ENCODE results near the gene ALDOA. TPM values are rescaled to one million over a fixed set of nuclear protein-coding genes. Genes with fewer than 3 reads are reported as not detected.
A peak's percentile ranks its signal among the peaks of the same experiment; 100 is the strongest.
"Not testable (repeated sequence)": the region's sequence is repeated elsewhere in the genome, so short reads cannot be mapped to it uniquely, and the experiment has no call there.

The ALDOA gene
- total RNA-seq, 1 donor from 2014 or later: 600 TPM

DNA sequence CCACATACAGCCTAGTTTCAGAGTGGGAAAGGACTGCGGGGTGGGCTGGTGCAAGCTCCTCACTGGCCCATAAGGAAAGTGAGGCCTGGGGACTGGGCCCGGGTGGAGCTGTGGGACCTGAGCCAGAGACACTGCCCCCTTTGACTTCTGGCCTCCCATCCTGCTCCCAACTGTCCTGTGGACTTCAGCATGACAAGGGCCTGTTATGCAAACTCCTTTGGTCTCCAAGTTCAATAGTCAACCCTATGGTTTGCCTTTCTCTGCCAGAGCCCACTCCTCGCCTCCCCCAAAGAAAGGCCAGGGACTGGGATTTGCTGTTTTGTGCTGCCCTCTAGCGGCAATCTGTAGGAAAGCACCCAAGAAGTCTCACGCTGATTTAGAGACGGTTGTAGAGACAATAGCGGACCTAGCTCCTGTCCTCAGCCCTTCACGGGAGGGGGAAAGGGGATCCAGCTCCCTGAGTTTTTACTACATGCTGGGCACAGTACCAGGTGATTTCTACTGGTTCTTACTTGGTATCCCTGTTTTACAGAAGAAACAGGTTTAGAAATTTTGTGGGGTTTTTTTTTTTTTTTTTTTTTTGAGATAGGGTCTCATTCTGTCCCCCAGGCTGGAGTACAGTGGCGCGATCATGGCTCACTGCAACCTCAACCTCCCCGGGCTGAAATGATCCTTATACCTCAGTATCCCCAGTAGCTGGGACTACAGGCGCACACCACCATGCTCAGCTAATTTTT is 33.3 kb upstream of the ALDOA start:
- ATAC-seq (no peak), DNase-seq (ENCODE audit: low spot score) (no peak)
- intact Hi-C loops (cut with DNase I): no loop called here

GRCh38 chr16:30033270-30033669 is 32.3 kb upstream of the ALDOA start:
- ATAC-seq: no peak
- intact Hi-C loops (cut with DNase I): no loop called here

DNA sequence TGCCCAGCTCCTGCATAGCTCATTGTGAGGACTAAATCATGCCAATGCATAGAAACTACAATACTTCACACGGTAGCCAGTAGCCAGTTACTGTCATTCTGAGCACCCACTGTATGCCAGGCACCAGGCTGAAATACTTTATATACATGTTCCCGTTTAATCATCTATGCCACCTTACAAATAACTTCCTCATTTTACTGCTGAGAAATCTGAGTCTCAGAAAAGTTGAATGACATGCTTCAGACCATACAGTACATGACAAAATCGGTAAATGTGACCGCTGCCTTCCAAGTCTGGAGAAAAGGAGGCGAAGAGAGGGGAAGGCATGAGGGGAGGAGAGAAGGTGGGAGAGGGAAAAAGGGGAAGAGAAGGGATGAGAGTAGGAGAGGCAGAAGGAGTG is 25.3 kb upstream of the ALDOA start:
- no peak for DNase-seq (ENCODE audit: low spot score)
- intact Hi-C loops (cut with DNase I): no loop called here
- ATAC-seq: no peak

More at GRCh38 chr16:30033270-30033669, 32.3 kb upstream of the ALDOA start:
- DNase-seq (ENCODE audit: low spot score): no peak

GRCh38 chr16:30040690-30041089 is 24.9 kb upstream of the ALDOA start:
- ATAC-seq; intact Hi-C loops (cut with DNase I); DNase-seq (ENCODE audit: low spot score): not testable (repeated sequence)

GRCh38 chr16:30041841-30042240 is 23.7 kb upstream of the ALDOA start:
- DNase-seq (ENCODE audit: low spot score) (no peak), ATAC-seq (no peak)
- intact Hi-C loops (cut with DNase I): no loop called here

GRCh38 chr16:30046178-30046577 is 19.4 kb upstream of the ALDOA start:
- no peak for ATAC-seq
- intact Hi-C loops (cut with DNase I): no loop called here
- no peak for DNase-seq (ENCODE audit: low spot score)

DNA sequence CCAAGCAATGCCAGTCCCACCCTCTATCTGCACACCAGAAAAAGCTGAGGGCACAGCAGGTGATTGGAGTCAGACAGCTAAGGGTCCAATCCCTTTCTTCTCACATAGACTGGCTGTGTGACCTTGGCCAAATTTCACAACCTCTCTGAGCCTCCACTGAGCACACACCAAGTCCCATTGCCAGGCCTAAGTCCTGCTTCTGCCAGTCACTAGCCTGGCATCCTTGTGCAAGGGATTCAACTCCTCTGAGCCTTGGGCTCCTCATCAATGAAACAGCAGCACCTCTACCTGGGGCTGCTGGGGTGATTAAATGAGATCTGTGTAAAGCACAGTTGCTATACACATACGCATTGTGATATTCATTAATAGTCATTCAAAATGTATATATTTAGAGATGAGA is 19.0 kb upstream of the ALDOA start:
- no peak for DNase-seq (ENCODE audit: low spot score)
- intact Hi-C loops (cut with DNase I): no loop called here
- no peak for ATAC-seq

DNA sequence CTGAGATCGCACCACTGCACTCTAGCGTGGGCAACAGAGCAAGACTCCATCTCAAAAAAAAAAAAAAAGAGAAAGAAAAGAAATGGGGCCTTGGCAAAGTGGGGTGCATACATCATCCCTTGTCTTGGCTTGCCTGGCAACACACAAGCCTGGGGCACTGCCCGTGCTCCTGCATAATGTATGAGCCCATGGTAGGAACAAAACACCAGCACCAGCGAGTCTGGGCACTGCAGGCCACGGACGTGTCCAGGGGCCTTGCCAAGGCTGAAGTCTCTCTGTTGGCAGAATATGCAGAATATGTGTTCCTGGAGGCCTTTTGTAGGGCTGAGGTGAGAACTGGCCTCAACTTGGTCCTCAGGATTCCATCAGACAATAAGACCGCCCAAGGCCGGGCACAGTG is 15.7 kb upstream of the ALDOA start:
- ATAC-seq (no peak), DNase-seq (ENCODE audit: low spot score) (no peak)
- intact Hi-C loops (cut with DNase I): no loop called here

- ATAC-seq: no peak
- intact Hi-C loops (cut with DNase I): no loop called here
Observed at GRCh38 chr16:30051518-30051917, 14.0 kb upstream of the ALDOA start.

DNA sequence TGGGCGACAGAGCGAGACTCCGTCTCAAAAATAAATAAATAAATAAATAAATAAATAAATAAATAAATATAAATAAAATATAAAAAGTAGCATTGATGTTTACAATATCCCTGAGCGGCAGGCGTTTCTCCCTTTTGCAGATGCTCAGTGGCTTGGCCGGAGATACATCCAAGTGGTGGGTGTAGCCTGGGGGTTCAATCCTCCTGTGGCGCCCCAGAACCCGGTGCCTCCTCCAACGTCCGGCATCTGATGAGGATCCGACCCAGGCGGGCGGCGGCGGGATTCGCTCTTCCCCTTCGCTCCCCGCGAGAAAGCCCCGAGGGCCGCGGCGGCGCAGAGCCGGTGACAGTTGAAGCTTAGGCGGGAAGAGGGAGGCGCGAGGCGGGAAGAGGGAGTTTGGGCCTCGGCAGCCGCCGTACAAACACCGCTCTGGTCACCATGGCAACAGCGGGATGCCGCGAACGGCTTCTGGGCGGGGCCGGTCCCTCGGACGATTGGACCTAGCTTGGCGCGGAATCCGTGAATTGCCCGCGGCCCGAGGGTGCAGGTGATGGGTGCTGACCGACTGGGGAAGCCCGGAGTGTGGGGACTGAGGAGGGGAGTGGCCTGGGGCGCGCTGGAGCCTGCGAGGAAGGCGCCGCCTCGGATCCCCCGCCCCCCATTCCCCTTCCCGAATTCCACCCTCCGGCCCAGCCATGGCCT is 12.7 kb upstream of the ALDOA start:
- intact Hi-C loops (cut with DNase I): no loop called here
- DNase-seq (ENCODE audit: low spot score): peak; percentile 98
- peak; percentile 96 for ATAC-seq

More at GRCh38 chr16:30051518-30051917, 14.0 kb upstream of the ALDOA start:
- DNase-seq (ENCODE audit: low spot score): no peak

DNA sequence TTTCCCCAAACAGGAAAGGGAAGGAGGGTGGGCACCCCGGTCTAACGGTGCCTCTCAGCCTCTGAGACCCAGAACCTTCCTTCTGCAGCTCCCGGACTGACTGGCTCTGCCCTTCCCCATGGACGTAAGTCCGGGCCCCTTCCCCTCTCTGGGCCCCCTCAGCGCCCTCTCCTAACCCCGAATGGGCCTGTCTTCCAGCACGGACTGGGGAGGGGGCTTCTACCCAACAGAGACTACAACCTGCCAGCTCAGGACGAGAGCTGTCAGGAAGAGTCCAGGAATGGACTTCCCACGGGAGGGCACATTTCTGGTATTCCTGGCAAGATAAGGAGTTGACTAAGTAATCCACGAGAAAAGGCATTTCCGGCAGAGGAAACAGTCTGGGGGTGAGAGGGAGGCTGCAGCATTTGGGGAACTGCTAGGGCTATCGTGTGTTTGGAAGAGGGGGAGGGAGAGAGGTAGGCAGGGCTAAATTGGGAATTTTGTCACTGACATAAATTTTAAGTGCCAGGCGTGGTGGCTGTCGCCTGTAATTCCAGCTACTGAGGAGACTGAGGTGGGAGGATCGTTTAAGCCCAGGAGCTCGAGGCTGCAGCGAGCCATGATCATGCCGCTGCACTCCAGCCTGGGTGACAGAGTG is 12.1 kb upstream of the ALDOA start:
- intact Hi-C loops (cut with DNase I): no loop called here
- peak; percentile 42 for ATAC-seq
- no peak for DNase-seq (ENCODE audit: low spot score)

- DNase-seq (ENCODE audit: low spot score) (no peak), ATAC-seq (no peak)
- intact Hi-C loops (cut with DNase I): no loop called here
Observed at GRCh38 chr16:30054451-30054850, 11.1 kb upstream of the ALDOA start.

- no peak for DNase-seq (ENCODE audit: low spot score)
- intact Hi-C loops (cut with DNase I): no loop called here
- ATAC-seq: no peak
Observed at GRCh38 chr16:30054959-30055553, 10.5 kb upstream of the ALDOA start.

- ATAC-seq (no peak), DNase-seq (ENCODE audit: low spot score) (no peak)
- intact Hi-C loops (cut with DNase I): no loop called here
Observed at GRCh38 chr16:30060346-30060745, 5.2 kb upstream of the ALDOA start.

DNA sequence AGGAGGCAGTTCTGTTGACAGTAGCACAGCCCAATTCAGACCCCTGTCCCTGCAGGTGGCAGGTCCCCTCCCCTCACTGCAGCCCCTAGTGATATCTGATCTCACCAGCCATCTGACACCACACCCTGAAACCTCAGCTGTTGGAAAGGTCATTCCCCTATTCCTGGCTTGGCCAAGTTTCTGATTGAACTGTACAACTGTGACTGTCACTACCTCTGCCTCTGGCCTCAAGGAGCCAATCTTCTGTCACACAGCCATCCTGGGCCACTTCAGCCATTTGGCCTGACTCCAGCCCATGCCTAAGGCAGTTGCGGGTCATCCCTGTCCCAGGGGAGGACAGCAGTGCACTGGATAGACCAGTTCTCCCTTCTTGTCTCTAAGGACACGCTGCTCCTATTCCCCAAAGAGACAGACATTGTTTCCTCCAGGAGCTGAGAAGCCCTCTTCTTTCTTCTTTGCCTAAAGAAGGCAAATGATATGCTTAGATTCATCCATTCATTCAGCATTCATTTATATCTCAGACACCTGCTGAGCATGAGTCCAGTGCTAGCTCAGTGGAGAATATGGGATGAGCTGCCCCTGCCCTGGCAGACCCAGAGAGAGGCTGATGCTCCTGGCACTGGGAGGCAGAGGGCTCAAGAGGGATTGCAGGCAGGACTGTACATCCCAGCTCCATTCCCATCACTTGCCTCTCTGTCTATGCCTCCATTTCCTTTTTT is 4.6 kb upstream of the ALDOA start:
- no peak for DNase-seq (ENCODE audit: low spot score)
- ATAC-seq: no peak
- intact Hi-C loops (cut with DNase I): no loop called here

DNA sequence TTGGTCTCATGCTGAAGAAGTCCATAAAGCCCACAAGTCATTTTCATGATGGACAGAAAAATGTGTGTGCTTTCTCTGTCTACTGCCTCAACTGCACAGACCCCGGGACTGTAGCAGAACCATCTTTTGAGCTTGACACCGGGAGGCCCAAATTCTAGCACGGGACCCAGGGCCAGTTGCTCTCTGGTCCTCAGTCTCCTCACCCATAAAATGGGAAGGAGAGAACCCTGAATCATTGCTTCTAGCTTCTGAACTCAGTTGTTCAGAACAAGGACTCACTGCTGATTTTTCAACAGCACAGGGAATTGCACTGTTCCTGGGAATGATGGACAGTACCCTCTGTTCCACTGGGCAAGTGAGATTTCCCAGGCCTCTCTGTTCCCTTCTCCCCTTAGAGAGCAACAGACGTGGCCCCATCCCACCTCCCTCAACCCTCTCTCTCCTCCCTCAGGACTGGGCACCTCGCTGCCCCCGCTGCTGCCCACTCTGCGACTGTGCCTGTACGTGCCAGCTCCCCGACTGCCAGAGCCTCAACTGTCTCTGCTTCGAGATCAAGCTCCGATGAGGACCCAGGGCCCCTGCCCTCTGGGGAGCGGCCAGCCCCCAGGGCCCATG is 2.2 kb upstream of the ALDOA start:
- no peak for DNase-seq (ENCODE audit: low spot score)
- no peak for ATAC-seq
- intact Hi-C loops (cut with DNase I): no loop called here

DNA sequence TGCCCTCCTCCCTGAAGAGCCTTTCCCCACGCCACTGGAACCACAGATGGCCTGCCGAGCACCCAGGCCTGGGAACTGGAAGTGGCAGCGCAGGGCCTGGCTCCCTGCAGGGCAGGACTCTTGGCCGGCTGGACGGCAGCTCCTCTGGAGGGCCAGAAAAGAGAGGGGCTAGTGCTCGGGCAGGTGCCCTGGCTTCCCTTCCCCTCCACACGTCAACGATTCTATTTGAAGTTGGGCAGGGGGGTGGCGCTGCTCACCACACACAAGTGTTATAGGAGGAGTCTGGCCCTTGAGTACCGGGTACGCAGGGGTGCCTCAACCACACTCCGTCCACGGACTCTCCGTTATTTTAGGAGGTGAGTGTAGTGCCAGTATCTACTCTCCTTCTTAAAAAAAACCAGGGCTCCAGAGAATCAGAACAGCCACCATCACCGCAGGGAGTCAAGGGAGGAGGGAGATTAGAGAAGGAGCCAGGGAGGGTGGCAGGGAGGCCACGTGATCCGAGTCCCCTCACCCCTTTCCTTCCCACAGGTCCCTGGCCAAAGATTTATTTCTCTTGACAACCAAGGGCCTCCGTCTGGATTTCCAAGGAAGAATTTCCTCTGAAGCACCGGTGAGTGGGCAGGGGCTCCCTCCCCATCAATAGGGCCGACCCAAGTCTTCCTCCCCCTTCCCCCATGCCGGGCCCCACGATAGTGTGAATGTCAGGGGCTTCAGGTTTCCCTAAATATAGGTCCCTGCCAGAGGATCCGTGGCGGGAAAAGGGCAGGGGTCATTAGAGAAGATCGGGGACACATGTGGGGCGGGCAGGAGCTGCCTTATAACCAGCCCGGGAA is 1.4 kb upstream of the ALDOA start:
- intact Hi-C loops (cut with DNase I): no loop called here
- DNase-seq (ENCODE audit: low spot score): peak; percentile 87
- peak; percentile 70 for ATAC-seq

DNA sequence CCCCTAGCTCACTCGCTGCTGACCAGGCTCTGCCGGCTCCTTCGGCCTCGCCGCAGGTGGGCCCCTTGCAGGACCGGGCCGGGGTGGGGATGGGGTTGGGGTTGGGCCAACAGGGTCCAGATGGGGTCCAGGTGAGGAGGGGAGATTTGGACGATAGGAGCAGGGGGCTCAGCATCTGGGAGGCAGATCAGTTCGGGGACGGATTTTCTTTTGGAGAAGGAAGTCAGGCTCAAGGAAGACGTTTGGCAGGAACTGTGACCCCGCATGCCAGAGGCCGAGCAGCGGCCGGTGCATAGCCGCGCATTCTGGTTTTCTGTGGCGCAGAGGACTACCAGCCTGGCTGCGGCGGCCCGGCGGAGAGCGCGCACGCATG is 845 bp upstream of the ALDOA start:
- intact Hi-C loops (cut with DNase I): no loop called here
- ATAC-seq: peak; percentile 6

More for the DNA sequence above, 845 bp upstream of the ALDOA start:
- DNase-seq (ENCODE audit: low spot score): no peak
